Epidermal melanocyte (primary cell): ENCODE data around the gene MED25.

Source experiments
- DNase-seq: peaks from one replicate; pipeline ENCODE4 v3.0.0; 2011; ENCODE audit warnings: low spot score; ENCODE audit not compliant: insufficient read length

Gene MED25

GRCh38 chr19:49843265-49843664, 25.2 kb downstream of the MED25 start:
- no peak for DNase-seq

GRCh38 chr19:49844138-49845095, 26.3 kb downstream of the MED25 start:
- DNase-seq: no peak

DNA sequence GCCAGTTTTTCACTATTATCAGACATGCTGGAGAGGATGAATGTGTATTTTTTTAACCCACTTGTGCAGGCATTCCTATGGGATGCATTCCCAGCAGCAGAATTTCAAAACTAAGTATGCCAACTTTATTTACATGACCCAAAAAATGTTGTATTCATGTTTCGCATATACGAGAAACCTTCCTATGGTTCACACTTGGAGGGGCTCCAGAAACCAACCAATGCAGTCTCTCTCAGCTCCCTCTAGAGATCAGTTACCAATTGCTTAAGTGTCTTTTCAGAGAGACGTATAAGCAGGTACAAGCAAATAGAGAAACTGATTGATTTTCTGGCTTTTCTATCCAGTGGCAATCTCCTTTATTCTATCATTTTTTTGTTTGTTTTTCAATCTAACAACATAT, 27.3 kb downstream of the MED25 start:
- no peak for DNase-seq

GRCh38 chr19:49846408-49846807, 28.3 kb downstream of the MED25 start:
- no peak for DNase-seq

GRCh38 chr19:49847731-49848696, 29.9 kb downstream of the MED25 start:
- DNase-seq: no peak

DNA sequence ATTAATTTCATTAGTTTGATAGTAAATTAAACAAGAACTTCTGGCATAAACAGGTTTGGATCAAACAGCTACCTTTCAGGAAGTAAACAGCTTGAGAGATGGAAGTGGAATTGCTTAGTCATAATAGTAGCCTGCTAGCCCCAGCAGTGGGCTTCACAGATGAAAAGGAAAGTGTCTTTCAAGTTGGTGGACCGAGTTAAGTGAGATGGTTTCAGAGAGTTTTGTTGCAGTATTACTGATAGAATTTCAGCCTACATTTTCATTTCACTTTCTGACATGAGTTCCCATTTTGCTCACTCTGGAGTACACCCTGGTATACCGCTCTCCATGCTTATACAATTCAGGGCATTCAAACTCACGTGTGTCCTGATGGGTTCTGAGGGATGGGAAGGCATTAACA, 30.8 kb downstream of the MED25 start:
- no peak for DNase-seq

GRCh38 chr19:49849433-49850220, 31.5 kb downstream of the MED25 start:
- DNase-seq: no peak

- DNase-seq: no peak
Observed at GRCh38 chr19:49850221-49850486, 32.1 kb downstream of the MED25 start.

DNA sequence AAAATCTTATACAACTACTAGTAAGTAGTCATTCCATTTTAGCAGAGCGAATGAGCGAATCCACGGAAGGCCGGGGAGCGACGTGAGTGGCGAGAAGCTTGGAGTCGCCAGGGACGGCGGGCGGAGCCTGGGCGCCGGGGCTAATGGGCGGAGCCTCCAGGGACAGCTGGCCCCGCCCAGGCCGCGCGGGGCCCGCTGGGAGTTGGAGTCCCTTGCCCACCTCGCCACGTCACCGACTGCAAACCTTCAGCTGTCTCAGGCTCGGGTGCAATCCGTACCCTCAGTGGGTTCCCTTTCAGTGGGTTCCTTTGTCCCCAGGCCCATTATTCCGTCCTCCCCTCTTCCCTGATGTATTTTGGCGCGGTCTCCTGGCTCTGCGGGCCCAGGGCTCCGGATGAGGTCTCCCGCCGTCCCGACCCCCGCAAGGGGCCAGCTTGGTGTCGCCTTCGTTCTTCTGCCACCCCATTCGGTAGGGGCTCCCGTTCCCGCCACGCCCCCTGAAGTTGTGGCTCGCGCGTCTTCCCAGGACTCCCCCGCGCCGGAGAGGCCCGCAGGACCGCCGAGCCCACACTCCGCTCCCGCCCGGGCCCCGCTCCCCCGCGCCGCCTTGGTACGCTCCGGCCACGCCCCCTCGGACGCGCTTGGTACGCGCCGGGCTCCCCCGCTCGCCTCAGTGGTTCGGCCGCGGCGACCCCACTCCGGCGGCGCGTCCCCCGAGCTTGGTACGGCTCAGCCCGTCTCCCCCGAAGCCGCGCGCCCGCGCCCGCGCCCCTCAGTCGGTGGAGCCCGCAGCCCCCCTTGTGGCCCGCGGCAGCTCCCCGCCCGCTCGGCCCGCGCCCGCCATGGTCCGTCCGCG, 32.6 kb downstream of the MED25 start, which contains the start of gene PTOV1:
Gene PTOV1, plus strand, starts transcription at position 673 of the 856 bp plus-strand sequence.
- peak; percentile 95 for DNase-seq

DNA sequence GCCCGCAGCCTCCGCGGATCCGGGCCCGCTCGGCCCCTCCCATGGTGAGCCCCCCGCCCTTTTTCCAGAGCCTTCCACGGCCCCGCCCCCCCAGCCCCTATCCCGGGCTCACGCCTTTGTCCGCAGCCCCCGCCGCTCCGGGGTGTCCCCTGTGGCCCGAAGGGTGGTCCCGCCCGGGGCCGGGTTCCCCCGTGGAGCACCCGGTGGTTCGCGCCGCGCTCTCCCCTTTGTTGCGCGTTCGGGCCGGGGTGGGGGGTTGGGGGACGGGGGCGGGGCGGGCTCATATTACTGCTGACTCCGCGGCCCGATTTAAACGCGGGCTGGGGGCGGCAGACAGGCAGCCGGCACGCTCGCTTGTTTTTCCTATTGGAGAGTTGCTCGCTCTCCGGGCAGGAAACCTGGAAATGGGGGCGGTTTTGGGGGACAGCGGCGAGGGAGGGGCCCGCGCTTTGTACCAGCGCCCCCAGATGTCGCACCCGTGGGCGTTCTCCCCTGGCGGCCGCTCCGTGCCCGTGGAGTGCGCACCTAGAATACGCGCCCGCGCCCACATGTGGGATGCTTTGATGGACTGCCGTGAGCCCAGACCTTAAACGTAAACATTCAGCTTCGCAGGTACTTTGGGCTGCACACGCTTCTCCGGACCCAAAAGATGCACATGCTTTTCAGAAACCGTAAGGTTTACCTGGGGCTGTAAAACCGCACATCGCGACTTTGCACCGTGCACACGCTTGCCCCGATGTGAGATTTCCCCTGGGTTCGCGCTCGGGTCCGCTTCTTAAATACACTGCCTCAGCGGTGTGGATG, 33.6 kb downstream of the MED25 start:
- no peak for DNase-seq

- no peak for DNase-seq
Observed at GRCh38 chr19:49852631-49853126, 34.6 kb downstream of the MED25 start.

DNA sequence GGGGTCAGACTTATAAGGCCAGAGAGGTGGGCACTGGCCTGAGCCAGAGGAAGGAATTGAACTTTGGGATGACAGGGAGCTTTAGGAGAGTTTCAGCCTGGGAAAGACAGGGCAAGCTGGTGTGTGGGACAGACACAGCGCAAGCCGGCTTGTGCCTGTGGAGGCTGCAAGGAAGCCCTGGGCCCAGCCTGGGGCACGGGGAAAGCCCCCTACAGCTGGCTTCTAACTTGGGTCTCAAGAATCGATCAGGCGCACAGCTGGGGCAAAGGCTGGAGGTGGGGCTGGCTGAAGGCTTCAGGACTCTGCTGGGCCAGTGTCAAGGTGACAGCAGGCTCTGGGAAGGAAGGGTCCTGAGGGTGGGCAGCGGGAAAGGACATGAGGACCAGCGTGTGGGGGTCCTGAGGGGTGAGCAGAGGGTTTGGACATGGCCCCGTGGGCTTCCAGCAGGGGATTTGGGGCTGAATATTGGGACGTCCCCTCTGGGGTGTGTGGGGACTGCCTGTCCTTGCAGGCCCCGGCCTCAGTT, 35.8 kb downstream of the MED25 start:
- DNase-seq: no peak

DNA sequence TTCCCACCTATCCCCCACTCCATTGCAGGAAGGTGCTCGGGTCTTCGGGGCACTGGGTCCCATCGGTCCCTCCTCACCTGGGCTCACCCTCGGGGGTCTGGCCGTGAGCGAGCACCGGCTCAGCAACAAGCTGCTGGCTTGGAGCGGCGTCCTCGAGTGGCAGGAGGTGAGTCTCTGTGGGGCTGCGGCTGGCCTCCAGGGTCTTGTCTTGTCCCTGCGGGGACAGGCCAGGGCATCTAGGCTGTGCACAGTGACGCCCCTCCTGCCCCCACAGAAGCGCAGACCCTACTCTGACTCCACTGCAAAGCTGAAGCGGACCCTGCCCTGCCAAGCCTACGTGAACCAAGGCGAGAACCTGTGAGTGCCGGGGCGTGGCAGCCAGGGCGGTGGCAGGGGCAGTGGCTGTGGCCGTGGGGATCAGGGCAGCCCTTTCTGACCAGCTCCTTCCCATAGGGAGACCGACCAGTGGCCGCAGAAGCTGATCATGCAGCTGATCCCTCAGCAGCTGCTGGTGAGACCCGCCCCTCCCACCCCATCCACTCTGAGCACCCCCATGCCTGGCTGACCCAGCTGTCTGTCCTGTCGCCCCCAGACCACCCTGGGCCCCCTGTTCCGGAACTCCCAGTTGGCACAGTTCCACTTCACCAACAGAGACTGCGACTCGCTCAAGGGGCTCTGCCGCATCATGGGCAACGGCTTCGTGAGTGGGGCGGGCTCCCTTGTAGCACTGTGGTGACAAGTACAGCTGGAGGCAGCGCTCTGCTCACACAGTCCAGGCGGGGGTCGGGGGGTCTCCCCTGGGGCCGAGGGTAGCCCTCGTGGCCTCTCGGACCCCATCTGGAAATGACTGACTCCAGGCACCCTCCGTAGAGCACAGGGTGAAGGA, 36.5 kb downstream of the MED25 start:
- no peak for DNase-seq

GRCh38 chr19:49855277-49855675, 37.2 kb downstream of the MED25 start:
- no peak for DNase-seq

DNA sequence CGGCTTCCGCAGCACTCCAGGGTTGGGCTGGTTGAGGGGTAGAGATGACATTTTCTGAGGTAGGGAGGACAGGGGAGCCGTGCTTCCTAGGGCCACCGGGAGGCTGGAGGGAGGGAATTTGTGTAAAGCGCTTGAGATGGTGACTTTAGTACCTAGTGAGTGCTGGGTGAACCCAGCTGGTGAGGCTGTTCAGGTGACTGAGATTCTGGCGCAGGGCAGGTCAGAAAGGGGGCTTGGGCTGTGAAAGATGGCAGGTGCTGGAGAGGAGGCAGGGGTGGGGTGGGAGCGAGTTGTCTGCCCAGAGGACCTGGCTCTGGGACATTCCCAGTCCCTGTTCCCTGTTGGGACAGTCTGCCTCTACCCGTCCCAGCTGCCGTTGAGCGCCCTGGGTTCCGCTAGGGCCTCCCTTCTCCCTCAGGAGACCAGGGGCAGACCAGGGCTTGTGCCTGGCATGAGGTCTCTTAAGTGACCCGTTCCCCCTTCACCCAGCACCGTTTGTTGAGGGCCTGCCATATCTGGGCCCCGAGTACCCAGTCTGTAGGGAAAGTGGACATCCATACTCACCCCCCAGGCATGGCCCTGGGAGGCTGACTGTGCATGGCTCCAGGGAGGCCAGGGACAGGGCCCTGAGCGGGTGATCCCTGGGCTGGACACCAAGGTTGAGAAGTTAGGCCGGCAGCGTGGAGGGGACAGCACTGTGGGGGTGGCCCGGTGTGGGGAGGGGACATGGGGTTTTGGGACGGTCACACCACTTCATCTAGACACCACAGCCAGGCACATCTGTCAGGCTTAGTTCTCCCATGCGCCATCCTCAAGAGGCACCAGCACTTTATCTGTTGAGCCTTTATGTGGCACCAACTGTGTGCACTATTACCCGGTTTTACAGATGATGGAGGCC, 37.8 kb downstream of the MED25 start:
- no peak for DNase-seq

DNA sequence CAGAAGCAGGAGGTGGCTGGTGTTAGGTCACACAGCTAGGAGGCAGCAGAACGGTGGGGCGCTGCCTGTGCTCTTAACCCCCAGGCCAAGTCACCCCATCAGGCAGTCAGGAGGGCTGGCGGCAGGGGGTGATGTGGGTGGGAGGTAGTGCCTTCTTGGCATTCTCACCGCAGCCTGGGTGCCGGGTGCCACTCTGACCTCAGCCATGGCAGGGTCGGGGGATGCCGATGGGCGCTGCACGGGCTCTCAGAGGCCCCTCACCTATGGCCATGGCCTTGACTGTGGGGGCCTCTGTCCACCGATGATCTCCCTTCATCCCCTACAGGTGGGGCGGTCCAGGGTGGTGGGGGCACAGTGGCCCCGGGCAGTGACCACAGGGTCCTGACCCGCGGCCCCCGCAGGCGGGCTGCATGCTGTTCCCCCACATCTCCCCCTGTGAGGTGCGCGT, 38.5 kb downstream of the MED25 start:
- no peak for DNase-seq
